CD4-positive, alpha-beta T cell (primary cell): ENCODE data around the gene GABRB2. TPM values are rescaled to one million over a fixed set of nuclear protein-coding genes. Genes with fewer than 3 reads are reported as not detected.

ENCODE experiments used
- ATAC-seq: fragments of 200-7000 bp; cut with Tn5 transposase; one replicate; pipeline ENCODE4 v1.10.0; 2022; ENCODE audit warnings: mild to moderate bottlenecking; ENCODE audit not compliant: poor library complexity
- CTCF ChIA-PET: fragments of 350-600 bp; sonication (Branson Sonifier 250); formaldehyde crosslinking; loops from one replicate; lab custom pipeline; 2021; ENCODE audit warnings: antibody characterized with exemption, inconsistent platforms; lab: Charles Lee
- POLR2A ChIA-PET: fragments of 350-600 bp; sonication (Branson Sonifier 250); formaldehyde crosslinking; loops from one replicate; lab custom pipeline; 2021; ENCODE audit warnings: antibody characterized with exemption, inconsistent platforms; lab: Charles Lee
- DNase-seq, 14 experiments: peaks; one replicate each; pipeline ENCODE4 v3.0.0-alpha.2; 2013 to 2020; ENCODE audit warnings: mixed read lengths in 2 of 14
- H3K27ac ChIP-seq, 2 donors: one replicate each; pipeline versions ENCODE4 v1.5.1 to v1.7.0; 2013; ENCODE audit warnings: low read length in 2 of 2, low read depth in 1 of 2, mild to moderate bottlenecking in 1 of 2
- H3K27me3 ChIP-seq, 2 experiments: 1 replicate in 1 of 2; 2 replicates in 1 of 2; pipeline versions ENCODE4 v1.6.1 to v1.7.0; 2013; ENCODE audit warnings: low read length in 2 of 2, control low read depth in 1 of 2, mild to moderate bottlenecking in 1 of 2, moderate library complexity in 1 of 2; ENCODE audit not compliant: insufficient read depth in 2 of 2, control insufficient read depth in 1 of 2
- H3K36me3 ChIP-seq: one replicate; pipeline ENCODE4 v1.6.1; 2013; ENCODE audit warnings: low read length, control low read depth; ENCODE audit not compliant: insufficient read depth
- H3K4me1 ChIP-seq: one replicate; pipeline ENCODE4 v1.6.1; 2013; ENCODE audit warnings: low read length, control low read depth; ENCODE audit not compliant: insufficient read depth
- H3K4me3 ChIP-seq: one replicate; pipeline ENCODE4 v1.5.1; 2013; ENCODE audit warnings: mild to moderate bottlenecking, low read length, moderate library complexity
- H3K9me3 ChIP-seq, 2 experiments: 1 replicate in 1 of 2; 2 replicates in 1 of 2; pipeline versions ENCODE4 v1.6.1 to v1.7.0; 2013; ENCODE audit warnings: low read length in 2 of 2, mild to moderate bottlenecking in 2 of 2, control low read depth in 1 of 2, moderate library complexity in 1 of 2; ENCODE audit not compliant: control insufficient read depth in 1 of 2, insufficient read depth in 1 of 2
- H3K27ac Mint-ChIP-seq: one replicate; pipeline ENCODE4 v1.8.0; 2020; ENCODE audit warnings: mixed read lengths
- H3K27me3 Mint-ChIP-seq: one replicate; pipeline ENCODE4 v1.8.0; 2021; ENCODE audit warnings: mixed read lengths
- H3K36me3 Mint-ChIP-seq: one replicate; pipeline ENCODE4 v1.8.0; 2021; ENCODE audit warnings: low read depth, mixed read lengths
- H3K4me1 Mint-ChIP-seq: one replicate; pipeline ENCODE4 v1.8.0; 2021; ENCODE audit warnings: low read depth, mixed read lengths
- H3K4me3 Mint-ChIP-seq: one replicate; pipeline ENCODE4 v1.8.0; 2020; ENCODE audit warnings: mild to moderate bottlenecking, mixed read lengths
- H3K9me3 Mint-ChIP-seq: one replicate; pipeline ENCODE4 v1.8.0; 2020; ENCODE audit warnings: mixed read lengths
- CTCF ChIP-seq: fragments of 200-600 bp; IDR thresholded peaks from one replicate; pipeline ENCODE4 v1.8.0; 2022; ENCODE audit warnings: antibody characterized with exemption, mild to moderate bottlenecking
- intact Hi-C, 2 experiments: fragments of 100-400 bp; cut with DNase I in 1 of 2; cut with micrococcal nuclease in 1 of 2; formaldehyde crosslinking; loops; one replicate each; pipeline versions ENCODE4 v1.15.1 to v1.9.0; 2023 to 2025; cut with DNase I, micrococcal nuclease
- total RNA-seq, 174 experiments: library from RNA in 2 of 174; stranded (reverse) in 2 of 174; gene quantifications; one replicate each; pipeline ENCODE4 v1.2.3 and lab custom pipeline; 2021 to 2026

GABRB2 gene
- total RNA-seq, 2 experiments from 2014 or later, result not detected

- CTCF ChIA-PET, result no interaction called here
- Mint-ChIP-seq H3K27me3 (no peaks in the 10 kb centered on the region), H3K9me3 (peaks cover 5% of the 10 kb centered on the region), H3K4me3 (no peak overlapping the region), H3K4me1 (no peaks in the 10 kb centered on the region), H3K36me3 (no peaks in the 10 kb centered on the region), H3K27ac (no peak overlapping the region)
- Histone ChIP-seq H3K36me3 (no peaks in the 10 kb centered on the region), H3K27me3 (no peaks in the 10 kb centered on the region), H3K4me3 (no peak overlapping the region), H3K9me3 (peaks cover 0 to 6% of the 10 kb centered on the region in 2 experiments), H3K4me1 (no peaks in the 10 kb centered on the region), H3K27ac (no peak overlapping the region)
- no peak for TF ChIP-seq CTCF
- intact Hi-C loops, result no loop called here
- DNase-seq, result no peak
- no peak for ATAC-seq
- POLR2A ChIA-PET, result no interaction called here
Measured at GRCh38 chr5:161314033-161314432, 232.5 kb downstream of the GABRB2 start.

GRCh38 chr5:161312882-161313281 is 233.6 kb downstream of the GABRB2 start:
- POLR2A ChIA-PET, result no interaction called here
- Histone ChIP-seq H3K4me1 (no peaks in the 10 kb centered on the region), H3K36me3 (no peaks in the 10 kb centered on the region), H3K4me3 (no peak overlapping the region), H3K27me3 (no peaks in the 10 kb centered on the region), H3K9me3 (peaks cover 0 to 7% of the 10 kb centered on the region in 2 experiments), H3K27ac (no peak overlapping the region)
- no peak overlapping the region for H3K27ac Mint-ChIP-seq
- H3K36me3 Mint-ChIP-seq, result no peaks in the 10 kb centered on the region
- H3K9me3 Mint-ChIP-seq, result peaks cover 5% of the 10 kb centered on the region
- no peaks in the 10 kb centered on the region for H3K4me1 Mint-ChIP-seq
- DNase-seq (no peak), ATAC-seq (no peak)
- no peak for TF ChIP-seq CTCF
- no peaks in the 10 kb centered on the region for H3K27me3 Mint-ChIP-seq
- no peak overlapping the region for H3K4me3 Mint-ChIP-seq
- CTCF ChIA-PET, result no interaction called here
- intact Hi-C loops, result no loop called here

GRCh38 chr5:161311965-161312364 is 234.6 kb downstream of the GABRB2 start:
- H3K4me1 Mint-ChIP-seq, result no peaks in the 10 kb centered on the region
- ChIA-PET POLR2A (no interaction called here), CTCF (no interaction called here)
- Histone ChIP-seq H3K27ac (no peak overlapping the region), H3K9me3 (peaks cover 0 to 10% of the 10 kb centered on the region in 2 experiments), H3K4me3 (no peak overlapping the region), H3K27me3 (no peaks in the 10 kb centered on the region), H3K4me1 (no peaks in the 10 kb centered on the region), H3K36me3 (no peaks in the 10 kb centered on the region)
- no peak for DNase-seq
- no peak overlapping the region for H3K27ac Mint-ChIP-seq
- no peak for TF ChIP-seq CTCF
- peaks cover 5% of the 10 kb centered on the region for H3K9me3 Mint-ChIP-seq
- H3K36me3 Mint-ChIP-seq, result no peaks in the 10 kb centered on the region
- H3K27me3 Mint-ChIP-seq, result no peaks in the 10 kb centered on the region
- no peak overlapping the region for H3K4me3 Mint-ChIP-seq
- ATAC-seq, result no peak
- intact Hi-C loops, result no loop called here
